ENCODE results near the gene PPT1.

Gene PPT1

DNA sequence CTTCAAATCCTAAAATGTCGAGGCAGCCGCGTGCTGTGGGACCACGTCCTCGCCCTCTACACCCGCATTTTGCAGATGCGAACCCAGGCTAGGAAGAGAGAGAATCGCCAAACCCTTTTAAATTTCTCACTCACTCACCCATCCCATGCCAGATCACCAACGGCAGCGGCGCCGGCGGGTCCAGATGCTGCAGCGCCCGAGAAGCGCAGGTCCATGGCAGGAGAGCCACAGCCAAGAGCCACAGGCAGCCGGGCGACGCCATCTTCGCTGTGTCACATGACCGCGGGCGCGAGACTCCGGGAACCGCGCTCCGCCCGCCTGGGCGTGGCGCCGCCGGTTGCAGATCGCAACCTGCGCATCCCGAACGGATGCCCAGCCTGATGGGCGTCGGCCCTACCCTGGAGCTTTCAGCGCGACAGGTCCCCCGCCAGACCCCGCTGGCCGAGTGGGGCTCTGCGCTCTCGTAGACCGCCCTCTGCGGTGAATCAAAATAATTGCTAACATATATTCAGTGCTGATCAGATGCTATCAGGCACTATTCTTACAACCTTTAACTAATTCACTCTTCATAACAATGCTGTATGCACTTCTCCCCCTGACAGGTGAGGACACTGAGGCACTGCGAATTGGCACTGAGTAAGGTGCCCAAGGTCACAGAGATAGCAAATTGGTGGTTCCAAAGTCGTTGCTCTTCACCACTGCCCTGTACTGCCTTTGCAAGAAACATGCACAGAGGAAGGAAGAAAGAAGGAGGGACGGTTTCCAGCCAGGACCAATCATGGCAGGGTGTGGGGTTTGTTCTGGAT is at the start of gene PPT1:
TSS of gene PPT1 (minus strand) at position 276 of the 806 bp plus-strand sequence. CDS start at position 262, 14 bp downstream.
- DNase-seq (ENCODE audit: low read depth in 2 of 2, low spot score in 1 of 2) = peak; percentile 42 to 51

DNA sequence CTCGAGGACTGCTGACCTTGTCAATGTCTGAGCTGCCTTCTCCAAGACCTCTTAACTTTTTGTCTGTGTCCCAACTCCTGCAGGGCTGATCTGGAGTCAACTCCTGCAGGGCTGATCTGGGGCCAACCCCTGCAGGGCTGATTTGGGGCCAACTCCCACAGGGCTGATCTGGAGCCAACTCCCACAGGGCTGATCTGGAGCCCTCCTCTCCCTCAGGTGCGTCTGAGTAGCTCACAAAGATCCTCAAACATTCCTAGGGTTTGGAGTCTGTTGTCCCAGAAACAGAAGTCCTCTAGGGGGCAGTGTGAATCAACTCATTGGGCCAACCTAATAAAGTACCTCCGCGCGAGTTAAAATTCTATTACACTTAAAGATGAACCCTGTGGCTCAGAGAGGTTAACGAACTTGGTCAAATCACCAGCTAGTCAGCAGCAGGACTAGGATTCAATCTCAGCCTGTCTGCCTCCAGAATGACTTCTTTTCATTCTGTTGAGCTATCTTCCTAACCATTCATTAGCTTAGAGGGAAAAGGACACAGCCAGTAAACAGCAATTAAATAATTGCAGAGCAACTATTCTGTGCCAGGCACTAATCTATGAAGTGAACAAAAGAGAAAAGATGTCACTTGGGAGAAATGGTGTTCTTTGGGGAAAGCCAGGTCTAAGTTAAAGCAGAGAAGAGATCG is 47.0 kb upstream of the PPT1 start:
- DNase-seq (ENCODE audit: low read depth in 2 of 2, low spot score in 1 of 2) = peak; percentile 18 to 20

DNA sequence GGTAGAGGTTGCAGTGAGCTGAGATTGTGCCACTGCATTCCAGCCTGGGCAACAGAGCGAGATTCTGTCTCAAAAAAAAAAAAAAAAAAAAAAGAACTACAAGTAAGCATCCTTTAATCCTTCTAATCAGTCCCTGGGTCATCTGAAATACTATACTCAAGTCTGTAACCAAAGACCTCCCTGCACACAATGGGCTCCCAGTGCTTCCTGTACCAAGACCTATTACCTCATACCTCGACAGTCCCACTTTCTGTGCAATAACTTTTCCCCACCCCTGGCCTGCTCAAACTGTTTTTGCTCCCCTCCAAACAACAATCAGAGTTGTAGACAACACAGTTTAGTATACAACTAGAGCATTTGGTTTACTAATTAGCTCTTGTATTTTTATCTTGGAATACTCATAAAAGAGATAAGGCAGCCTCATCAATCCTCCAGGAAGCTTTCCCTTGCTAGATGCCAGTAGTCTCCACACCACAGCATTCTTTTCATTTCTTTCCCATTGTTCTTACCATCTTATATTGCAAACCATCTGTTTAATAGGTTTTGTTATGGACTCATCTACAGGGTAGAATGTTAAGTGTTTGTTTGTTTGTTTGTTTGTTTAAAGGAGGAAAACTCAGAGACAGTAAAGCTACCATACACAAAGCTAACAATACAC is 45.0 kb upstream of the PPT1 start:
- no peak for DNase-seq (ENCODE audit: low read depth in 2 of 2, low spot score in 1 of 2)

DNA sequence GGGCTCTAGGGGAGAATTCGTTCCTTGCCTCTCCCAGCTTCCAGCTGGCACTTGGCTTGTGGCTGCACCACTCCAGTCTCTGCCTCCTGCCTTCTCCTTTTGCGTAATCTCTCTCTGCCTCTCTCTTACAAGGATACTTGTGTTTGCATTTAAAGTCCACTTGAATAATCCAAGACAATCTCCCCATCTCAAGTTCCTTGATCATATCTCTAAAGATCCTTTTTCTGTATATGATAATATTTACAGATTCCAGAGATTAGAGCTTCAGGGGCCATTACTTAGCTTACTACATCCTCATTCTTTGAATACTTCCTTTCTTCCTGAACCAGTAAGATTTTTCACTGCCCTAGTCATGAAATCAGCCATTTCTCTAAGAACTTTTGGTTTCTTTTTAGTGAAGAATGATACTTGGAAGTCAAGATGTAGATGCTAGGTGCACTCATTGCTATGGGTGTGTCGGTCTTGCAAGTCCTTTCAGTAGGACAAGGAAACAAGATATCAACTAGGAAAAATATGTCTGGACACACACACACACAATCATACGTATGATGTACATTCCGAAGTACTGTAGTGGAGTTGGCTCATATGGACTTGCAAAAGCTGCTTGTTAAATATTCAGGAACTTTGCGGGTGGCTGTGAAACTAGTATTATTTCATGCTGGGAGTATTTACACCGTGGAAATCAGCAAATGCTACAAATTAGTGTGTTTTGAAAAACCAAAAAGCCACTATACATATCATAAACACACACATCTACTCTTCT is 43.3 kb upstream of the PPT1 start:
- DNase-seq (ENCODE audit: low read depth in 2 of 2, low spot score in 1 of 2) = no peak

DNA sequence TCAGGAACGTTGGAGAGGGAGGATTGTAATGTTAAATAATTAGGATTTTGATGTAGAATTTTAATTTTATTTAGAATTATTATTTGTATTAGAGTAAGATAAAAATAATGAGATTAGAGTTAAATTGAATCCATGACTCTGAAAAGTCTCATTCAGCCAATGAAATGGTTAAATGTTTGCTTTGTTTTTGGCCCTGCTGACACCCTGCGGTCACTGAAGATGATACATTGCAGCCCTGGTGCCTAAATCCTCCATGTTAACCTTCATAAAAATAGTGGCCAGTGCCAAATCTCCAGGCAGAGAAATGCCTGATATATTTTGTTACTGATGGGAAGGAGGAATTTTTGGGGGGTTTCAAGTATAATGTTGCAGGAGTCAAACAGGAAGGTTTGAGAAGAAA is 36.8 kb upstream of the PPT1 start:
- DNase-seq (ENCODE audit: low read depth in 2 of 2, low spot score in 1 of 2) = no peak

DNA sequence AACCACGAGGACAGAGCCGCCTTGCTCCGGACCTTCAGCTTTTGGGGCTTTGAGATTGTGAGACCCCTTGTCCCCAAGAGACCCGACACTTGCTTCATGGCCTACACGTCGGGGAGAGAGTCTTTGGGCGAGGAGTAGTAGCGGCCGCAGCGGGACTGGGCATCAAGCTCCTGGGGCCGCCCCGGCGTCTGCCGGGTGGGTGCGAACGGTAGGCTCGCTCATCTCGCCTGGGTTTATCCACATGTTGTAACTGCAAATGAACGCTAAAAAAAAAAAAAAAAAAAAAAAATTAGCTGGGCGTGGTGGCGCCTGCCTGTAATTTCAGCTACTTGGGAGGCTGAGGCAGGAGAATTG is 36.2 kb upstream of the PPT1 start:
- no peak for DNase-seq (ENCODE audit: low read depth in 2 of 2, low spot score in 1 of 2)

DNA sequence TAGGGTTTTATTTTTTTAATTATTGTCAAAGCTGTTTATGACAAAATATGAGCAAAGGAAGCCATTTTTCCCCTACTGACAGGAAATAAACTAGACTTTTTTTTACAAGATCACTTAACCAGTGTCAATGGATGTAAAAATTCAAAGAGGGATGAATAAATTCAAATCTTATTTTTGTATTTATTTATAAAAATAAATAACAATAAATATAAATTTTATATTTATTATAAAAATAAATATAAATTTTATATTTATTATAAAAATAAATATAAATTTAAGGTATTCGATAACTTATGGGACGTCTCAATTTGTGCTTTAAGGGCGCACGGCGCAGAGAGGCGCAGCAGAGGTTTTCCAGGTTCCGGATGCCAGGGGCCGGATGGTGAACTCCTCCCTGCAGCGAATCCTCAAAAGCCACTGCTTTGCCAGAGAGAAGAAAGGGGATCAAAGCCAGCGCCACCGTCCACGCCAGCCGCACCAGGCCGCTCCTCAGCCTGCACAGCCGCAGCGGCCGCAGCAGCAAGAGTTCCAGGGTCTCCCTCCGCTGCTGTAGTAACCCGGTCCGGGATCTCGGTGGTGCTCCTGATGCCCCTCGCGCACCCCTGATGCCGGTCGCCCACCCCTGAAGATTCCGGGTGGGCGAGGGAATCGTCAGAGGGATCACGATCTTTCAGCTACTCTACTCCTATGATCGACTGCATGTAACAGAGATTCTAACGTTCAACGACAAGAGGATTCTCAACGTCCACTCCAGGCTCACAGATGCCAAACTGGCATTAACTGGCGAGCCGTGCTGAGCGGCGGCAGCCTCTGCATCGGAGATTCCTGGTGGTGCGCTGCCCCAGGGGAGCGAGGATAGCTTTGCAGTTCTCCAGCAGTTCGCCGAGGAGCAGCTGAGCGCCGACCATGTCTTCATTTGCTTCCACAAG is 35.6 kb upstream of the PPT1 start:
- DNase-seq (ENCODE audit: low read depth in 2 of 2, low spot score in 1 of 2) = no peak

DNA sequence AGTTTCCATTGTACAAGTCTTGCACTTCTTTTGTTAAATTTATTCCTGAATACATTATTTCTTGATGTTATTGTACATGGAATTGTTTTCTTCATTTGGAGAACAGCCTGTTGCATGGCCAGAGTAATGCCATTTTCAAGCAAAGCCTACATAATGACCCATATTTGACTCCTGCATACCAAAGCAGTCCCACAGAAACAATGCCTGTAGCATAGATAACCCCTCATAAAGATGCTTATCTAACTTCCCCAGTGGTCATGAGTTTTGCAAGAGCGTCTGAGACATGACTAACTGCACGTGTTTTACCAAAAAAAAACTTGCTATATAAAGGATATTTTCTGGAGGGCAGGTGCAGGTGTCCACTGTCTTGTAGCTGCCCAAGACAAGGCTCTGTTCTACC is 33.8 kb upstream of the PPT1 start:
- DNase-seq (ENCODE audit: low read depth in 2 of 2, low spot score in 1 of 2) = no peak

DNA sequence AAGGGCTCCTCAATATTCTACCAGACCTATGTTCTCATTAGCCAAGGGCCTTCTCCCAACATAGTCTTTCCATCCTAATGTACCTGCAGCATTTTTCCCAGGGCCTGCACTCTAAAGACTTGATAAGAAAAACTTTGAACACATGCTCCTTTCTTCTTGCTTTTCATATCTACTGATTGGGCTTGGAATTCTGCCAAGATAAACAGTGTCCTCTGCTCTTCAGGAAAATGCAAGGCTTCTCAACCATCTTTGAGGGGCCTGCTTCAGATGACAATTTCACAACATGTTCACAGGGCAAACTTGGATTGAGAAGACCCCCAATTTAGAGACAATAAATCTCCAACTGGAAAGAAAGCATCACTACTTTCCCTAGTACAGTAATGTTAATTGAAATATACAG is 25.8 kb upstream of the PPT1 start:
- DNase-seq (ENCODE audit: low read depth in 2 of 2, low spot score in 1 of 2) = no peak

DNA sequence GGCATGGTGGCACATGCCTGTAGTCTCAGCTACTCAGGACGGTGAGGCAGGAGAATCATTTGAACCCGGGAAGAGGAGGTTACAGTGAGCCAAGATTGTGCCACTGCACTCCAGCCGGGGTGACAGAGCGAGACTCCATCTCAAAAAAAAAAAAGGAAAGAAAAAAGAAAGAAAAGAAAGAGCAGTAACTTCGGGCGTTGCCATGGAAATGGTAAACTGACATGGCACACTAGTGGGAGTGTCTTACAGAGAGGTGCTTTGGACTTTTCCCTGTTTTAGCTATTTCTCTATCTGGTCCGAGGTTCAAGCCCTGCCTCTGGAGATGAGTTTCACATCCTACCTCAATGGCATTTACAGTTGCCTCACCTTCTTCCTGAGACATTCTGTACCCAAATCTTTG is 23.1 kb upstream of the PPT1 start:
- DNase-seq (ENCODE audit: low read depth in 2 of 2, low spot score in 1 of 2) = no peak

DNA sequence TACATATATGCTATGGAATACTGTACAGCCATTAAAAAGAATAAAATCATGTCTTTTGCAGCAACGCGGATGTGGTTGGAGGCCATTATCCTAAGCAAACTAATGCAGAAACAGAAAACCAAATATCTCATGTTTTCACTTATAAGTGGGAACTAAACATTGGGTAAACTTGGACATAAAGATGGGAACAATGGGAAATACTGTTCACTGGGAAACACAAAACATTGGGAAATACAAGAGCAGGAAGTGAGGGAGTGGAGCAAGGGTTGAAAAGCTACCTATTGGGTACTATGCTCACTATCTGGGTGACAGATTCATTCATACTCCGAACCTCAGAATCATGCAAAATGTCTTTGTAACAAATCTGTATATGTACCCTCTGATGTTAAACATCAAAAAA is 17.3 kb upstream of the PPT1 start:
- DNase-seq (ENCODE audit: low read depth in 2 of 2, low spot score in 1 of 2) = no peak

DNA sequence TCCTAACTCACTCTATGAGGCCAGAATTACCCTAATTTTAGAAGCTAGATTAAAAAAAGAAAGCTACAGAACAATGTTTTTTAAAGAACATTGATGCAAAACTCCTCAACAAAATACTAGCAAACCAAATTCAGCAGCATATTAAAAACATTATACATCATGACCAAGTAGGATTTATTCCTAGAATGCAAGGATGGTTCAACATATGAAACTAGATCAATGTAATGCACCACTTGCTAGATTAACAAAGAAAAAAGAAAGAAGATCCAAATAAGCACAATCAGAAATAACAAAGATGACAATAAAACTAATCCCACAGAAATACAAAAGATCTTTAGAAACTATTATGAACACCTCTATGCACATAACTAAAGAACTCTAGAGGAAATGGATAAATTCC is 13.3 kb upstream of the PPT1 start:
- no peak for DNase-seq (ENCODE audit: low read depth in 2 of 2, low spot score in 1 of 2)

DNA sequence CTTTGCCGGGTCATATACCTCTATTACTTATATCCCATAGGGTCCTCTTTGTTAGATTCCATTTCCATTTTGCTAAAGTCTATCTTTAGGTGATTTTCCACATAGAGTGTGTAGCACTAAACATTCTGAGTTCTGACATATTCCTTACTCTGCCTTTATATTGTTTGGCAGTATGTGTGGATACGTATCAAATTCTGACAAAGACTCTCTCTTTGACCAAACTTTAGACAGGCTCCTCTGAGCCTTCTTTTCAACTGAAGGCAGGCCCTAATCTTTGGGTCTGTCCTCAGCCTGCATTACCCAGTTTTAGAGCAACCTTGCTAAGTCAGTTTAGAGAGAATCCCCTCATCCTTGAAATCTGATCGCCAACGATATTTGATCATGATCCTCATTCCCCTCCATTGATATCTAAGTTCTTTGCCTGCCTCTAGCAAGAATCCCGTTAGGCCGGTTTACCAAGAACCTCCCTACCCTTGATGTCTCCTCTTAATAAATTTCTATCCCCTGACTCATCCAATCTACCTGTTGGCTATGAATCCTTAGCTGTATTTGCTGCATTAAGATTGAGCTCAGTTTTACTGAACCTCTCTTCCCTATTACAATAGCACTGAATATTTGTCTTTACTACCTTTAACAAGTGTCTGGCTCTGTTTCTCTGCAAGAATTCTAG is 10.4 kb upstream of the PPT1 start:
- no peak for DNase-seq (ENCODE audit: low read depth in 2 of 2, low spot score in 1 of 2)

DNA sequence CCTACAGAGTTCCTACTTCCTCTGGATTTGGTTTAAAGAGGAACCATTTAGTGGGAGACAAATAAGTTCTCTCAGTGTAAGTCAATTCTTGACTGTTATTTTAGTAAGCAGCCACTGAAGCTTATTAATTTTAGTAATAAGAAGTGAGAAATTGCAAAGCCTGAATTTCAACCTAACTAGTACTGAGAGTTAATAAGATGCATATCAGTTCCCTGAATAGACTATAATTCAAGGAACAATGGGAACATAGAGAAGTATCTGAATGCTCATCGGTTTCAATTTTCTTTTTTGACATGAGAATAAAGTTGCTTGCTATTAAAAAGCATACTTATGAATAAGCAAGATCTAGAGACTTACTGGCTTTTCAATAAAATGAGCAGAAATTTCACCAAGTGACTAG is 8.0 kb upstream of the PPT1 start:
- DNase-seq (ENCODE audit: low read depth in 2 of 2, low spot score in 1 of 2) = no peak

DNA sequence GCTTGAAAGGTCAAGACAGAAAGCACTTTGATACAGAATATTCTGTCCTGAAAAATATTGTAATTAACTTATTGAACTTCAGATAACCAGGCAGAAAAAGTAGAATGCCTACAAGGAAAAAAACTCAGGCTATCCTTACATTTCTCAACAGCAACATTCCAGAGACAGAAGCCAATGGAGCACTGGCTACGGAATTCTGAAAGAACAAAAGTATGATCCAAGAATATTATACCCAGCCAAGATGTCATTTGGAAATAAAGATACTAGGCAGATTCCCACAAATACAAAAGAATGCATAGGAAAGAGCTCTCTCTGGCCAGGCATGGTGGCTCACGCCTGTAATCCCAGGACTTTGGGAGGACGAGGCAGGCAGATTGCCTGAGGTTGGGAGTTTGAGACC is 5.8 kb upstream of the PPT1 start:
- no peak for DNase-seq (ENCODE audit: low read depth in 2 of 2, low spot score in 1 of 2)

DNA sequence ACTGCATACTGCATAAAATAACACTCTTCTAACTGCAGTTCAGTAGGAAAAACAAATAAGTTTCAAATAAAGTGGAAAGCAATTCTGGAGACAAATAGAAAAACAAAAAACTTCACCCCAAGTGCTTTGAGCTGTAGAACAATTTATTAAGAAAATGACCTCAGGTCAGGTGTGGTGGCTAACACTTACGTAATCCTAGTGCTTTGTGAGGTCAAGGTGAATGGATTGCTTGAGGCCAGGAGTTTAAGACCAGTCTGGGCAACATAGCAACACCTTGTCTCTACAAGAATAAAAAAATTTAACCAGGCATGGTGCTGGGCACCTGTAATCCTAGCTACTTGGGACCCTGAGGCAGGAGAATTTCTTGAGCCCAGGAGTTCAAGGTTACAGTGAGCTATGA is 5.0 kb upstream of the PPT1 start:
- no peak for DNase-seq (ENCODE audit: low read depth in 2 of 2, low spot score in 1 of 2)

DNA sequence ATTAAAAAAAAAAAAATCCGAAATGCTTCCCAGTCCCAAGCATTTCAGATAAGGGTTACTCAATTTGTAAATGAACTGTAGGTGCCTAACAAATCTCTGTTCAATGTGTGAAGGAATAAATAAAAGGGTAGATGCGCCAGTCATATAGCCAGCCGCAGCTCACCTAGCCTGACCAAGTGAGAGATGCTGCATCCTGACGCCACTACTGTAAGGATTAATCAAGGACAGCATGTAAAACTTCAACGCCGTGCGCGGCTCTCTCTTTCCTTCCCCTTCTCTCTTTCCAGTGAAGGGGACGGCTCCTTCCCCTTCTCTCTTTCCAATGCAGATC is 441 bp downstream of the PPT1 start:
- DNase-seq (ENCODE audit: low read depth in 2 of 2, low spot score in 1 of 2) = no peak

DNA sequence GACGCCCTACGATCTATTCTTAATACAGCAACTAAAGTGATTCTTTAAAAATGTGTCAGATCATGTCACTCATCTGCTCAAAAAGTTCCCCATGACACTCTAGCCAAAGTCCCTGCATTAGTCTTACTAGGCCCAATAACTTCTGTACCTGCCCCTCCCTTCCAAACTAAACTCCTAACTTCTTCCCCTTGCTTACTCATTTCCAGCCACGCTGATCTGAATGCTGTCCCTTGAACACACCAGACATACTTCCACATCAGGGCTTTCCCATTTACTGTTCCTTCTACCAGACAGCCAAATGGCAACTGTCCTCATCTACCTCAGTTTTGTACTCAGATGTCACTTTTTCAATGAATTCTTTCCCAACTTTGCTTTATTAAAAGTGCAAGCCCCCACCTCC is 1.2 kb downstream of the PPT1 start:
- DNase-seq (ENCODE audit: low read depth in 2 of 2, low spot score in 1 of 2) = no peak

DNA sequence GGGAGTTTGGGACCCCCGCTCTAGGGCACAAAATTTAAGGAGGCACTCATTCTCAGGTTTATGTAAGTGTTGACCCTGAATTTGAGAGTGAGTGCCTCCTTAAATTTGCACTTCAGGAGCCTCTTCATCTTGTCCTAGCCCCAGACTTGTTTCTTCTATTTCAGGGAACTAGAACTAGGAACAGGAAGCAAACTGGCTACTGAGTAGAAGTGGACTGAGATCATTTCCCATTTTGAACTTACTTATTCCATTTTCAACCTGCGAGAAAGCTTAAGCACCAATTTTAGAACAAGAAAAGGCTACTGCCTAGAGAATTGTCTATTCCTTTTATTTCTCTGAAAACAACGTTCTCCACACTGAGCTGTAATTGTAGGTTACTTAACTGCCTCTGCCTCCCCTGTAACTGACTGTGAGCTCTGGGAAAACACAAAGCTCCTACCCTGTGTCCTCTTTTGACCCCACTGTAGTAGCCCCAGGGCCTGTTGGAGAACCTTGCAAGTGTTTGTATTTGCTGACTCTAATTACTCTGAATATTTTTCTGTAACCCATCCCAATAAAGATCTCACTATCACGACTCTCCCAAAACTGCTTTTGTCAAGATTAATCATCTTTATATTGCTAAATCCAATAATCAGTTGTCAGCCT is 2.5 kb downstream of the PPT1 start:
- no peak for DNase-seq (ENCODE audit: low read depth in 2 of 2, low spot score in 1 of 2)
